Dermis microvascular lymphatic vessel endothelial cell (primary cell): Measurements from ENCODE around the gene ARF1. TPM values are rescaled to one million over a fixed set of nuclear protein-coding genes. Genes with fewer than 3 reads are reported as not detected.

Source experiments
- DNase-seq, 2 donors: peaks; one replicate each; pipeline versions ENCODE4 v3.0.0 to v3.0.0-alpha.2; 2010; ENCODE audit warnings: low read depth in 2 of 2
- total RNA-seq: library from RNA; depleted of rRNA; stranded (reverse); fragments of >200 nt; gene quantifications from 2 replicates; pipeline ENCODE4 v1.2.1, GENCODE V29; 2014

Gene ARF1
- total RNA-seq, 1 donor from 2014 or later = 219 TPM

- DNase-seq = no peak
These were observed 11.7 kb upstream of the ARF1 start for GRCh38 chr1:228070851-228071250.

- DNase-seq = no peak
These were observed 10.5 kb upstream of the ARF1 start for GRCh38 chr1:228071839-228072657.

- DNase-seq = no peak
These were observed 9.9 kb upstream of the ARF1 start for GRCh38 chr1:228072658-228073043.

GRCh38 chr1:228073061-228073856 lies 9.2 kb upstream of the ARF1 start:
- no peak for DNase-seq

- no peak for DNase-seq
These were observed 8.5 kb upstream of the ARF1 start for GRCh38 chr1:228073857-228074545.

GRCh38 chr1:228074954-228075730 lies 7.4 kb upstream of the ARF1 start:
- no peak for DNase-seq

- DNase-seq = no peak
These were observed 6.7 kb upstream of the ARF1 start for GRCh38 chr1:228075801-228076271.

- DNase-seq = no peak
These were observed 5.6 kb upstream of the ARF1 start for GRCh38 chr1:228076796-228077430.

GRCh38 chr1:228077565-228078330 lies 4.8 kb upstream of the ARF1 start:
- no peak for DNase-seq

- no peak for DNase-seq
These were observed 3.5 kb upstream of the ARF1 start for GRCh38 chr1:228079013-228079412.

- DNase-seq = no peak
These were observed 2.8 kb upstream of the ARF1 start for GRCh38 chr1:228079601-228080263.

GRCh38 chr1:228081144-228081543 lies 1.4 kb upstream of the ARF1 start:
- DNase-seq = no peak

- DNase-seq = peak in 1 of 2 donors; percentile 14
These were observed 812 bp upstream of the ARF1 start for GRCh38 chr1:228081578-228082213.

- DNase-seq = peak; percentile 30 to 67
These were observed 686 bp downstream of the ARF1 start for GRCh38 chr1:228082918-228083870.

GRCh38 chr1:228083871-228084278 lies 1.4 kb downstream of the ARF1 start:
- DNase-seq = peak in 1 of 2 donors; percentile 47

GRCh38 chr1:228084325-228084724 lies 1.8 kb downstream of the ARF1 start:
- DNase-seq = peak in 1 of 2 donors; percentile 40

- no peak for DNase-seq
These were observed 2.3 kb downstream of the ARF1 start for GRCh38 chr1:228084797-228085196.
